ENCODE measurements around the gene PACSIN3.

- TF ChIP-seq, protein P1, sequence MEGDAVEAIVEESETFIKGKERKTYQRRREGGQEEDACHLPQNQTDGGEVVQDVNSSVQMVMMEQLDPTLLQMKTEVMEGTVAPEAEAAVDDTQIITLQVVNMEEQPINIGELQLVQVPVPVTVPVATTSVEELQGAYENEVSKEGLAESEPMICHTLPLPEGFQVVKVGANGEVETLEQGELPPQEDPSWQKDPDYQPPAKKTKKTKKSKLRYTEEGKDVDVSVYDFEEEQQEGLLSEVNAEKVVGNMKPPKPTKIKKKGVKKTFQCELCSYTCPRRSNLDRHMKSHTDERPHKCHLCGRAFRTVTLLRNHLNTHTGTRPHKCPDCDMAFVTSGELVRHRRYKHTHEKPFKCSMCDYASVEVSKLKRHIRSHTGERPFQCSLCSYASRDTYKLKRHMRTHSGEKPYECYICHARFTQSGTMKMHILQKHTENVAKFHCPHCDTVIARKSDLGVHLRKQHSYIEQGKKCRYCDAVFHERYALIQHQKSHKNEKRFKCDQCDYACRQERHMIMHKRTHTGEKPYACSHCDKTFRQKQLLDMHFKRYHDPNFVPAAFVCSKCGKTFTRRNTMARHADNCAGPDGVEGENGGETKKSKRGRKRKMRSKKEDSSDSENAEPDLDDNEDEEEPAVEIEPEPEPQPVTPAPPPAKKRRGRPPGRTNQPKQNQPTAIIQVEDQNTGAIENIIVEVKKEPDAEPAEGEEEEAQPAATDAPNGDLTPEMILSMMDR (IDR thresholded peaks at IDR 0.05; ENCODE audit: low read depth, low read length, poor library complexity, severe bottlenecking): no peak
- no peak for TF ChIP-seq EZH2phosphoT487 (IDR thresholded peaks at IDR 0.05; ENCODE audit: borderline replicate concordance, low read length)
Observed at GRCh38 chr11:47220401-47220821, 34.2 kb upstream of the PACSIN3 start.
